ENCODE measurements around the gene FOXE3.

FOXE3 gene

DNA sequence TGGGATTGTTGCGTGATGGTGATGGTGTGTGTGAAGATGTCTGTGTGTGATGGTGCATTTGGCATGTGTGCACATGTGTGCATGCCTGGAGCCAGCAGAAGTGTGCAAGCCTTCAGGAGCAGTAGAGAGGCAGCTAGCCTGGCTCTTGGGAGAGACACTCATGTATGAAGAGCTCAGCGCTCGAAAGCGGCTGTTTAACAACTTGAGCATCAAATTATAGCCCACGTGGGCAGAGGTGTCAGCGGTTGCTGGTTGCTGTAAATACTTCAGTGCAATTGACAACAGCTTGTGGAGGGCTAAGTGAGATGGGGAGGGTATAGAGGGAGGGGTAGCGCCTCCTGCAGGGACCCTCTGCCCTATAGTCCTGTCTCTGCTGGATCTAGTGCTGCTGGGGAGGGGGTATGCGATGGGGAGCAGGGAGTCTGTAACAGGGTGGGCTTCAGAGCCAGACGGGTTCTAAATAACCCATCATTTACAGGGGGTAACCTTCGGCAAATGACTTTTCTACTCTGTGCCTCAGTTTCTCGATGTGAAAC, 43.2 kb downstream of the FOXE3 start:
- TF ChIP-seq, protein P1, sequence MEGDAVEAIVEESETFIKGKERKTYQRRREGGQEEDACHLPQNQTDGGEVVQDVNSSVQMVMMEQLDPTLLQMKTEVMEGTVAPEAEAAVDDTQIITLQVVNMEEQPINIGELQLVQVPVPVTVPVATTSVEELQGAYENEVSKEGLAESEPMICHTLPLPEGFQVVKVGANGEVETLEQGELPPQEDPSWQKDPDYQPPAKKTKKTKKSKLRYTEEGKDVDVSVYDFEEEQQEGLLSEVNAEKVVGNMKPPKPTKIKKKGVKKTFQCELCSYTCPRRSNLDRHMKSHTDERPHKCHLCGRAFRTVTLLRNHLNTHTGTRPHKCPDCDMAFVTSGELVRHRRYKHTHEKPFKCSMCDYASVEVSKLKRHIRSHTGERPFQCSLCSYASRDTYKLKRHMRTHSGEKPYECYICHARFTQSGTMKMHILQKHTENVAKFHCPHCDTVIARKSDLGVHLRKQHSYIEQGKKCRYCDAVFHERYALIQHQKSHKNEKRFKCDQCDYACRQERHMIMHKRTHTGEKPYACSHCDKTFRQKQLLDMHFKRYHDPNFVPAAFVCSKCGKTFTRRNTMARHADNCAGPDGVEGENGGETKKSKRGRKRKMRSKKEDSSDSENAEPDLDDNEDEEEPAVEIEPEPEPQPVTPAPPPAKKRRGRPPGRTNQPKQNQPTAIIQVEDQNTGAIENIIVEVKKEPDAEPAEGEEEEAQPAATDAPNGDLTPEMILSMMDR (IDR thresholded peaks at IDR 0.05; ENCODE audit: low read depth, low read length), result no peak
- no peaks in the 10 kb centered on the region for H3K36me3 ChIP-seq
- H3K4me3 ChIP-seq (ENCODE audit: low read depth, low read length), result no peak overlapping the region
- H3K9me3 ChIP-seq (ENCODE audit: severe bottlenecking), result no peaks in the 10 kb centered on the region
- no peak overlapping the region for H3K27ac ChIP-seq
- no peak for DNase-seq
- H3K27me3 ChIP-seq (ENCODE audit: insufficient read depth, low read depth, severe bottlenecking), result peaks cover 10% of the 10 kb centered on the region

- TF ChIP-seq, protein P1 (IDR thresholded peaks at IDR 0.05; ENCODE audit: low read depth, low read length), result no peak
- Histone ChIP-seq H3K27ac (no peak overlapping the region), H3K36me3 (no peaks in the 10 kb centered on the region), H3K27me3 (ENCODE audit: insufficient read depth, low read depth, severe bottlenecking) (peaks cover 10% of the 10 kb centered on the region), H3K9me3 (ENCODE audit: severe bottlenecking) (no peaks in the 10 kb centered on the region), H3K4me3 (ENCODE audit: low read depth, low read length) (no peak overlapping the region)
- no peak for DNase-seq
Observed at GRCh38 chr1:47460040-47460439, 44.0 kb downstream of the FOXE3 start.

DNA sequence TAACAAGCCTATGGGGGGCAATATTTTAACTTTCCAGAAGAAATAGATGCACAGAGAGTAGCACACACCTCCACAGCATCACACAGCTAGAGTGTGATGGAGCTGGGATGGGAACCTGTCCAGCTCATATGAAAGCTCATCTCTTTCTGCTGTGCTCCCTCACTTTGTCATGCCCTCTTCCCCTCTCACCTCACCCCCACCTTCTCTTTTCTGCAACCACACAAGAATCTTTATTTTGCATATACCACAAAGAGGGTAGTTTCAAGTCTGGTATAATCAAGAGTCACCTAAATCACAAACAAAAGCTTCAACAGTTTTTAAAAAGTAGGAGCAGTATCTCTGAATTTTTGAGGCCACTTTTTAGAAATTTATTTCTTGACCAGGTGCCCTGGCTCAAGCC, 44.4 kb downstream of the FOXE3 start:
- Histone ChIP-seq H3K27ac (no peak overlapping the region), H3K9me3 (ENCODE audit: severe bottlenecking) (no peaks in the 10 kb centered on the region), H3K36me3 (no peaks in the 10 kb centered on the region), H3K4me3 (ENCODE audit: low read depth, low read length) (no peak overlapping the region), H3K27me3 (ENCODE audit: insufficient read depth, low read depth, severe bottlenecking) (peaks cover 10% of the 10 kb centered on the region)
- no peak for DNase-seq
- TF ChIP-seq, protein P1 (IDR thresholded peaks at IDR 0.05; ENCODE audit: low read depth, low read length), result no peak

DNA sequence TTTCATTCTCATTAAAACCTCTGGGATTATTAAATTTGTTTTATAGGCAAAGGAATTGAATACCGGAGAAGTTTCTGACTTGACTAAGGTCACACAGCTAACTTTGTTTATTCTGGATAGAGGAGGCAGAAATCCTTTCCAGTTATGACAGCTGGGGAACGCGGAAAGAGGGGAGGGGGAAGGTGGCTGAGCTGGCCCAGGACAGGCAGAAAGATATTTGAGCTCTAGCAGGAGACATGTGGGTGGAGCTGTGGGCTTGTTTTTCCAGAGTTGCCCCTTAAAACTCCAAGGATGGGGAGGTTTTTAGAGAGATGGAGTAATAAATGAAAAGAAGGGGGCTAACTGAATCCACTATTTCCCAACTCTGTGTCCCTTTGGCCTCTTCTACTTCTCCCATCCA, 49.5 kb downstream of the FOXE3 start:
- Histone ChIP-seq H3K27ac (no peak overlapping the region), H3K36me3 (no peaks in the 10 kb centered on the region), H3K9me3 (ENCODE audit: severe bottlenecking) (no peaks in the 10 kb centered on the region), H3K27me3 (ENCODE audit: insufficient read depth, low read depth, severe bottlenecking) (peaks cover 12% of the 10 kb centered on the region), H3K4me3 (ENCODE audit: low read depth, low read length) (no peak overlapping the region)
- TF ChIP-seq, protein P1 (IDR thresholded peaks at IDR 0.05; ENCODE audit: low read depth, low read length), result no peak
- DNase-seq, result no peak
